Thoracic aorta (tissue), 2 donors: ENCODE data around the gene ATRNL1. TPM values are rescaled to one million over a fixed set of nuclear protein-coding genes. Genes with fewer than 3 reads are reported as not detected.

Experiments
- ATAC-seq: fragments of 150-250 bp; one replicate; pipeline ENCODE4 v1.8.0; 2017; ENCODE audit warnings: low read depth; ENCODE audit not compliant: insufficient number of reproducible peaks, low FRiP score
- DNase-seq: peaks from one replicate; pipeline ENCODE4 v3.0.0-alpha.2; 2020; ENCODE audit warnings: low spot score
- H3K27ac ChIP-seq, 2 donors: fragments of 200-600 bp; sonication (generic); 1 replicate in 1 of 2; 2 replicates in 1 of 2; pipeline ENCODE4 v1.5.1; 2016; ENCODE audit warnings: mild to moderate bottlenecking in 2 of 2, moderate library complexity in 2 of 2
- H3K27me3 ChIP-seq: fragments of 200-600 bp; sonication (generic); replicated peaks from 2 replicates; pipeline ENCODE4 v1.6.0; 2016; ENCODE audit warnings: mild to moderate bottlenecking; ENCODE audit not compliant: insufficient read depth
- H3K36me3 ChIP-seq: fragments of 200-600 bp; sonication (generic); one replicate; pipeline ENCODE4 v1.5.1; 2016
- H3K4me1 ChIP-seq, 2 donors: fragments of 200-600 bp; sonication (generic); 1 replicate in 1 of 2; 2 replicates in 1 of 2; pipeline versions ENCODE4 v1.5.1 to v1.6.0; 2016; ENCODE audit warnings: low read depth in 2 of 2, mild to moderate bottlenecking in 1 of 2; ENCODE audit not compliant: control insufficient read depth in 1 of 2
- H3K4me3 ChIP-seq: fragments of 200-600 bp; sonication (generic); 2 replicates; pipeline ENCODE4 v1.5.1; 2016; ENCODE audit warnings: mild to moderate bottlenecking
- H3K9me3 ChIP-seq: fragments of 200-600 bp; sonication (generic); 2 replicates; pipeline ENCODE4 v1.5.1; 2016
- CTCF ChIP-seq: fragments of 200-600 bp; sonication (generic); IDR thresholded peaks from one replicate; pipeline ENCODE4 v1.5.1; 2019; ENCODE audit warnings: antibody characterized with exemption
- total RNA-seq, 2 donors: library from RNA; depleted of rRNA; stranded (reverse); fragments of >200 nt; gene quantifications; one replicate each; pipeline versions ENCODE4 v1.1.0 to v1.2.3, GENCODE V29; 2016

Gene ATRNL1
- total RNA-seq, 2 donors from 2014 or later: 24.6 to 57.4 TPM

- Histone ChIP-seq H3K27me3 (no peaks in the 10 kb centered on the region), H3K27ac (no peak overlapping the region), H3K9me3 (no peaks in the 10 kb centered on the region), H3K36me3 (no peaks in the 10 kb centered on the region), H3K4me3 (no peak overlapping the region), H3K4me1 (no peaks in the 10 kb centered on the region)
- ATAC-seq (no peak), DNase-seq (no peak)
- no peak for TF ChIP-seq CTCF
Measured at GRCh38 chr10:115989621-115990020, 896.5 kb downstream of the ATRNL1 start.

- no peaks in the 10 kb centered on the region for H3K9me3 ChIP-seq
- H3K36me3 ChIP-seq: no peaks in the 10 kb centered on the region
- no peaks in the 10 kb centered on the region for H3K27me3 ChIP-seq
- ATAC-seq: no peak
- no peak overlapping the region for H3K4me3 ChIP-seq
- H3K27ac ChIP-seq: no peak overlapping the region
- no peak for DNase-seq
- TF ChIP-seq CTCF: no peak
- no peaks in the 10 kb centered on the region for H3K4me1 ChIP-seq
Measured at GRCh38 chr10:115992236-115992986, 899.2 kb downstream of the ATRNL1 start.

- Histone ChIP-seq H3K27ac (no peak overlapping the region), H3K36me3 (no peaks in the 10 kb centered on the region), H3K27me3 (no peaks in the 10 kb centered on the region), H3K4me1 (peaks cover 0 to 2% of the 10 kb centered on the region in 2 donors), H3K9me3 (no peaks in the 10 kb centered on the region), H3K4me3 (no peak overlapping the region)
- no peak for ATAC-seq
- no peak for TF ChIP-seq CTCF
- no peak for DNase-seq
Measured at GRCh38 chr10:115996031-115996430, 902.9 kb downstream of the ATRNL1 start.

- no peak for DNase-seq
- Histone ChIP-seq H3K27ac (no peak overlapping the region), H3K9me3 (no peaks in the 10 kb centered on the region), H3K36me3 (no peaks in the 10 kb centered on the region), H3K27me3 (no peaks in the 10 kb centered on the region), H3K4me3 (no peak overlapping the region), H3K4me1 (peaks cover 5 to 12% of the 10 kb centered on the region in 2 donors)
- TF ChIP-seq CTCF: no peak
- ATAC-seq: no peak
Measured at GRCh38 chr10:115998301-115998700, 905.1 kb downstream of the ATRNL1 start.

Other genes starting within 250 kb of the ATRNL1 start
- 1 to 10 TPM; 8.8 to 9.5 TPM for gene TRUB1, start 155.2 kb upstream of the ATRNL1 start, total RNA-seq